ENCODE measurements around the gene GIMAP1.
"Not testable (repeated sequence)": the region's sequence is repeated elsewhere in the genome, so short reads cannot be mapped to it uniquely, and the experiment has no call there.

Gene GIMAP1

DNA sequence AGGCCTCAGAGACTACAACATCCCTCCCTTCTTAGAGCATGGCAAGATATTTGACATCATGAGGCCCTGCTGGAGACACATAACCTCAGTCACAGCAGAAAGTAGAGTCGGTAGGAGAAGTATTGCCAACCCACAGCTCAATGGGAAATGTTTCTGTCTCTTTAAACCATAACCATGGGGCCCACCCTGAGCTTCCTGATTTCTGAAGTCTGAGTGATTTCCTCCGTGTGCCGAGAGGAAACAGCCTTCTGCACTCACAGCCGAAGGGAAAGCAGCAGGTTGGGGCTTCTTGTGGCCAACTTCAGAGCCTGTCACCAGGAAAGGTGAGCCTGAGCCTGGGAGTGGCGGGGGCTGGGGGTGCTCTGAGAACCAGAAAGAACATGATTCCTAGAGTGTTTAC, at the start of gene GIMAP1:
TSS of gene GIMAP1 (plus strand) at position 246 of the 400 bp plus-strand sequence. CDS start 2,435 bp downstream, outside the sequence.
- DNase-seq, result no peak

DNA sequence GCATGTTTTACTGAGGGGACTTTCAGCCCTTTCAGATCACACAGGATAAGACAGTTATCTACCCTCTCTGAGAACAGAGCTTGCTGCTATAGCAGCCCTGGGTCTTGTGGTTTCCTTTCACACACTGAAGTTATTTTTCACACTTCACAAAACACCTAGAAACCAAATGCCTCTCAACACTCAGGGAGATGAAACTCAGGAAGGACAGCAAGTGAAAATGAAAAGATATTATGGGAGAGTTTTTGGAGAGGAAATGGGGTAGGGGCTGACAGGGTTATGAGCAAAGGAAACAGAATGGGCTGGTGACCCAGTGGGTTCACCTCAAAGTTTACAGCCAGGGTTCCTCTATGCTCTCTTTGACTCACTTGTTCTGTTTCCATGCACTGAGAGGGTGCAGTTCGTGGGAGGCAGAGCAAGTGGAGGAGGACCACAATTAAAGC, 47.9 kb upstream of the GIMAP1 start:
- DNase-seq, result no peak

GRCh38 chr7:150668977-150669376, 47.4 kb upstream of the GIMAP1 start:
- no peak for DNase-seq

GRCh38 chr7:150671798-150672585, 44.4 kb upstream of the GIMAP1 start:
- DNase-seq, result not testable (repeated sequence)

GRCh38 chr7:150675714-150676113, 40.7 kb upstream of the GIMAP1 start:
- no peak for DNase-seq

- not testable (repeated sequence) for DNase-seq
These were observed 40.1 kb upstream of the GIMAP1 start for GRCh38 chr7:150676276-150676675.

DNA sequence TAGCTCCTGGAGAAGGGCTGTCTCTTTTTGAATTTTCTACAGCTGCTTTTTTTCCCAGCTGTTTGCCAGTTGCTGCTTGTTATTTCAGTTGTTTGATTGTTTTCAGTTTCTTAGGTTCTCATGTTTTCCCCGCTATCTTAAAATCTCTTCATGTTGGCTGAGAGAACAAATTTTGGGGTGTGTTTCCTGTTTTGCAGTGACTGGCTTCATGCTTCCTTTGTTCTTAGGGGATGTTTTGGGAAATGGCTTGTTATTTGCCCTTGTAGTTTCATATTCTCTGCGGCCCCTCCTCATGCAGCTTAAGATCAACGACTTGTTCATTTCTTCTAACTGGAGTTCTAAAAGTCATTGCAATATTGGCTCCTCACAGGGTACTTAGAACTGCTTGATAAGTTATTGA, 39.6 kb upstream of the GIMAP1 start:
- not testable (repeated sequence) for DNase-seq

DNA sequence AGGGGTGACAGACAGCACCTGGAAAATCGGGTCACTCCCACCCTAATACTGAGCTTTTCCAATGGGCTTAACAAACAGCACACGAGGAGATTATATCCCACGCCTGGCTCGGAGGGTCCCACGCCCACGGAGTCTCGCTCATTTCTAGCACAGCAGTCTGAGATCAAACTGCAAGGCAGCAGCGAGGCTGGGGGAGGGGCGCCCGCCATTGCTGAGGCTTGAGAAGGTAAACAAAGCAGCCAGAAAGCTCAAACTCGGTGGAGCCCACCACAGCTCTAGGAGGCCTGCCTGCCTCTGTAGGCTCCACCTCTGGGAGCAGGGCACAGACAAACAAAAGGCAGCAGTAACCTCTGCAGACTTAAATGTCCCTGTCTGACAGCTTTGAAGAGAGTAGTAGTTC, 37.8 kb upstream of the GIMAP1 start:
- not testable (repeated sequence) for DNase-seq

DNA sequence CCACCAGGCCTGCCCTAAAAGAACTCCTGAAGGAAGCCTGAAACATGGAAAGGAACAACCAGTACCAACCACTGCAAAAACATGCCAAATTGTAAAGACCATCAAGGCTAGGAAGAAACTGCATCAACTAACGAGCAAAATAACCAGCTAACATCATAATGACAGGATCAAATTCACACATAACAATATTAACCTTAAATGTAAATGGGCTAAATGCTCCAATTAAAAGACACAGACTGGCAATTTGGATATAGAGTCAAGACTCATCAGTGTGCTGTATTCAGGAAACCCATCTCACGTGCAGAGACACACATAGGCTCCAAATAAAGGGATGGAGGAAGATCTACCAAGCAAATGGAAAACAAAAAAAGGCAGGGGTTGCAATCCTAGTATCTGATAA, 36.0 kb upstream of the GIMAP1 start:
- DNase-seq, result not testable (repeated sequence)

DNA sequence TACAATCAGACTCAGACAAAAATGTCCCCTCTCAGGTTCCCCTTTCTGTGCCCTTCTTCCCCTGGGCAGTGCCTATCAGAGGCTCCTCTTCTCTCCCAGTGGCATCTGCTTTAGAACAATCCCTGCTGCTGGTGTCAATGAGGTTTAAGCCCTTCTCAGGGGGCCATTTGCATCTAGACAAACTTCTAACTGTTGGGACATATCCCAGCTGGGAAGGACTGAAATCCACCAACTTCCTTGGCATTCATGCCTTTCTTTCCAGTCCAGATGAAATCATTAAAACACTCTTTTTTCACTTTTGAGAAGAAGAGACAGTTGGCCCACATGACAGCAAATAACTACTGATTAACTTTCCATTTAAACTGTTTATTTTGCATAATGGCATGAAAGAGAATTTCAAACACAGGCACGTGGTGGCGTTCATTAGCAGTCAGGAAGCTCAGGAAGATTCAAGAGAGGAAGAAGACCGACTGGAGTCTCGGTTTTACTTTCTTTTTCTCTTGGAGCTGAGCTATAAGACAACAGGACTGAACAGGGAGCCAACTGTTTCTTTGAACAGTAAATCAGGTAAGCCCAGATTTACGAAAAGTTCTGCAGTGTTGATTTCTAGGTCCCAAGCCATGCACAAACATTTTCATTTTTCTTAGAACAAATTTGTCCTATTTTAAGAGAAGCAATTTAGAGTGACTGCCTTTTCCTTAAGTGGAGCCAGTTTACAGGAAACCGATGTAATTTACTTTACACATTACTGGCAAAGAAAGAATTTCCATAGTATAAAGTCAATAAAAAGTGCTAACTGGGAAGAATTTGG, 31.0 kb upstream of the GIMAP1 start, which contains the start of gene GIMAP2:
TSS of gene GIMAP2 (plus strand) at position 488 of the 811 bp plus-strand sequence. CDS start 1,354 bp downstream, outside the sequence.
- DNase-seq, result no peak

DNA sequence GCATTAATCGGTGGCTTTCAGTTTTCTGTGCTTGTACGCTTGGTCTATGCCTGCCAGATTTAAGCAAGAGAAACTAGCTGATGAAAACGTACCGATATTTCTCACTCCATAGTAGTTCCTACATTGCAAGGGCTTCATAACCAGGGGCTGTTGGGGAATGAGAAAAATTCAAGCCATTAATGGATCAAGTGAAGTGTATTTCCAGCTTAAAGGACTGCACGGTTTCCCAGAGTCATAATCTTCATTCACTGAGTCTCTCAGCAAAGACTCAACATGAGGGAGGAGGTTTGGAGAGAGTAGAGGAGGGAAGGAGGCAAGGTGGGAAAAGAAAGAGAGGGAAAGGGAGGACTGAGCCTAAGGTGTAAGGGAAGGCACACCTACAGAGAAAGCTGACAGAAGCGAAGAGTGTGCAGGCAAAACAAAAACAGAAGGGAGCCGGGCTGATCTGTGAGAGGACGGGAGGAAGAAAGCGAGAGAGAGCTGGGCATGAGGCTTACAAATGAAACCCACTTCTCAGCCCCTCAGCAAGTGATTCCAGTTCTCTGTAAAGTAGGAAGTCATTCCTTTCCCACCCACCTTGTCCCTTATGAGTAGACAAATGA, 30.3 kb upstream of the GIMAP1 start:
- DNase-seq, result no peak

DNA sequence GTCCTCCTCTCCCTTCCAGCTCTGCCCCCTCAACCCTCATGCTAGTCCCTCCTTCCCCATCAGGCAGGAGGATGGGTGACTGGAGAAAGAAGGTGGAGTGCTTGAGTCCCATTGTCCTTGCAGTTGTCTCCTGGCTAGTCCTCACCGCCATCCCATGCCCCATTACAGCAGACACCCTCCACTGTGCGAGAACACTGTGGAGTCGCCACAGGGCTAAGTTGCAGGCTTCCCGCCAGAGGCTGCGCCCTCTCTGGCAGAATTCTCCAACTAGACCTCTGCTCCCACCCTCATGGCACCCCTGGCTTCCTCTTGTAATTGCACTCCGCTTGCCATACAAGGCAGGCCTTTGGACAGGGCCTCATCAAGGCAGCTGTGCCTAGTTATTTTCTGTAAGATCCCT, 27.8 kb upstream of the GIMAP1 start:
- no peak for DNase-seq

DNA sequence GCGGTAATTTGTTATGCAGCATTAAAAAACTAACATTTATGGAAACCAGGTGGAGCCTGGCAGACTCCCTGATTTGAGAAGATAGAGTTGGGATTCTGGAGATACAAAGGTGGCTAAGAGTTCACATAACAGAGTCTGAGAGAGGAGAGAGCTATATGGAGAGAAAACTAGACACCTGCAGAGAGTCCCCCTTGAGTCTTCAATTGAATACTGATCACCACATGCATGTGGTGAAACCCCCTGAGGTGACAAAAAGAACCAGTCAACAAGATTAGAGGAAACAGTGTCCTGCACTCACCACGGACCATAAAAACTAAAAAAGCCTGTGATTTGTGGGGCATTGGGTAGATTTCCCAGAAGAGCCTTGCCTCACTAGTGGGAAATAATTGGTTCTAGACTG, 20.8 kb upstream of the GIMAP1 start:
- DNase-seq, result no peak

- DNase-seq, result no peak
These were observed 13.2 kb upstream of the GIMAP1 start for GRCh38 chr7:150703209-150703608.

DNA sequence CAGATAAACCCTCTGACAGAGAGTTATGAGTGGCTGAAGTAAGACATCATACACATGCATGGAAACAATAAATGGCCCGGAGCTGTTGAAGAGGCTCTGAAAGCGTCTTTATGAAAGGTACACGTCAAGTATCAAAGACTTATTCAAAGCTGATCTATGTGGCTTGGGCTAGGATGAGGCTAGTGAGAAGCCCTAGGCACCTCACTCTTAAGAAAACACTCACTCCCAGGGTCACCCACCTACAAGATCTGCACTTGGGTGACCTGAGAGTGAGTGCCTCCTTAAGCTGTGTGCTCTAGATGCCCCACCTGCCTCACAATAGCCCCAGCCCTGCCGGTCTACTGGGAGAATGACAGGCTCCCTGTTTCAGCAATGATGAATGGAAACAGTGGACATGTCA, 1.1 kb upstream of the GIMAP1 start:
- no peak for DNase-seq

DNA sequence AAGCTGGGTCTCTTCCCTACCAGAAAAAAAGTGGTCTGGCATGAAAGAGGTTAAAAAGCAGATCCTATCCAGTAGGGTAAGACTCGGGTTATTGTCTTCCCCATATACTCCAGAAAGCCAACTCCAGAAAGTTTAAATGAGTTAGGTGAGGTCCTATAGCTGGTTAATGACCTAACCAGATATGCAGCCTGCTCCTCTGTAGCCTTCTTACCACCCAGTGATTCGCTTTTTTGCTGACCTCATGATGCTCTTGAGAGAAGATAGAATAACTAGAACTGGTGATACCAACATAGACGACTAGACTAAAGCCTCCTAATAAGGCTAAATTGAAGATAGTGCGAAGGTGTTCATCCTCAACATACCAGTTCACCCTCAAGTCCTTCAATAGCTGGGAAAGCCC, 675 bp upstream of the GIMAP1 start:
- DNase-seq, result no peak

GRCh38 chr7:150716939-150717338, 526 bp downstream of the GIMAP1 start:
- no peak for DNase-seq

DNA sequence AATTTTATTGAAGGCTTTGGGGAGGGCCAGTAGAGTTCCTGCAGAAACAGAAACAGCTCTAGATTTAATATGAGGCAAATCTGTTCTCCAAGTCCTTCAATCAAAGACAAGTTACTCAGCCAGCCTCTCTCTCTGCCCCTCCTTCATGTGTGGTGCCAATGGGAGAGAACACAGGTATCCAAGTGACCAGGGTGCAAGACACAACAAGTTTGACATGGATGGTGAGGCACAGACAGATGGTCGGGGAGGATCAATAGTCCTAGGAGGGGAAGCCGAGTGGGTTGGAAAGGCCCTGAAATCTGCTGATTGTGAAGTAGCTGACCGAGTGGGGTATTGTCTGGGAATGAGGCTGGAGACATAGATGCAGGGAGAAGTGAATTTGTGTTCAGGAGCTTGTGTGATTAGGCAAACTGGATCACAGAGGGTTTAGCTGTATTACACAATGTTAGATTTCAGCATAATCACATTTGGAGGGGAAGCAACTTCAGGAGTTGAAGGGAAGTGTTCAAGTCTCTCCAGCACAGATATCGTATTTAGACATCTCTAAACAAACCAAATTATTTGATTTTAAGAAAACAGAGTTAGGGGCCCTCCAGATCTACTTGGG, 1.5 kb downstream of the GIMAP1 start:
- DNase-seq, result no peak

- no peak for DNase-seq
These were observed 3.0 kb downstream of the GIMAP1 start for GRCh38 chr7:150719436-150719835.

GRCh38 chr7:150719960-150720891, 3.8 kb downstream of the GIMAP1 start:
- DNase-seq, result no peak

- no peak for DNase-seq
These were observed 5.6 kb downstream of the GIMAP1 start for GRCh38 chr7:150721970-150722373.

DNA sequence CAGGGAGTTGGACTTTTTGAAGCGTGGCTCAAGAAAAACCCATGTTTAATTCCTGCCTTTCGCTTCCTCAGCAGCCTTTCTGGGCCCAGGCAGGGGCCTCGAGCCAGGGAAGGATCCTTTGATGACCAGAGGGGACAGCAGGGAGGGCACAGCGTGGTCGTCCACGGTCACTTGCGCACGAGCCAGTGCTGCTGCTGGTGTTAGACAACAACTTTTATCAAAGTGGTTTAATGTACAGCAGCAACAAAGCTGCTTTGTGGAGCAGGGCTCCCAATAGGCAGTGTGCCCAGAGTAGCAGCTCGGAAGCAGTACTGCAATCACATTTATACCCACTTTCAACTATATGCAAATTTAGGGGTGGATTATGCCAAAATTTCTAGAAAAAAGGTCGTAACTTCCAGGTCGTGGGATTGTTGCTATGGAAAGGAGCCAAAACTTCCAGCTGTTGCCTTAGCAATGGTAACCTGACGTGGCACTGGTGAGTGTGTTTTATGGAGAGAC, 6.1 kb downstream of the GIMAP1 start:
- no peak for DNase-seq
